Transverse colon (tissue), 3 donors: ENCODE measurements around the gene AKT3.

Source experiments
- POLR2A ChIP-seq: fragments of 450-650 bp; IDR thresholded peaks from one replicate; pipeline ENCODE4 v1.6.1; 2016; ENCODE audit warnings: antibody characterized with exemption, mild to moderate bottlenecking, moderate library complexity
- POLR2AphosphoS5 ChIP-seq, 3 donors: sonication (generic); formaldehyde crosslinking; IDR thresholded peaks; one replicate each; pipeline ENCODE4 v1.6.1; 2016; ENCODE audit warnings: antibody characterized with exemption in 3 of 3

- TF ChIP-seq POLR2AphosphoS5 (IDR thresholded peaks at IDR 0.05), result no peak
- TF ChIP-seq POLR2A, result no peak
Observed at GRCh38 chr1:243642936-243643335, 207.1 kb downstream of the AKT3 start.
